GM12874 (cell line): ENCODE results near the gene SLC38A8.

Experiments used
- CTCF ChIP-seq: IDR thresholded peaks from 2 replicates; pipeline ENCODE4 v1.5.1; 2011; ENCODE audit warnings: low read depth, mild to moderate bottlenecking, control low read depth, low read length, moderate library complexity; ENCODE audit not compliant: insufficient read depth

Gene SLC38A8

GRCh38 chr16:84080378-84080777, 37.8 kb upstream of the SLC38A8 start:
- no peak for TF ChIP-seq CTCF

- TF ChIP-seq CTCF = no peak
These were observed 37.1 kb upstream of the SLC38A8 start for GRCh38 chr16:84079664-84080063.

- no peak for TF ChIP-seq CTCF
These were observed 32.8 kb upstream of the SLC38A8 start for GRCh38 chr16:84075376-84075775.

- no peak for TF ChIP-seq CTCF
These were observed 32.1 kb upstream of the SLC38A8 start for GRCh38 chr16:84074721-84075120.

- no peak for TF ChIP-seq CTCF
These were observed 29.4 kb upstream of the SLC38A8 start for GRCh38 chr16:84072014-84072413.

- TF ChIP-seq CTCF = no peak
These were observed 28.5 kb upstream of the SLC38A8 start for GRCh38 chr16:84071121-84071520.

GRCh38 chr16:84069540-84069939, 26.9 kb upstream of the SLC38A8 start:
- no peak for TF ChIP-seq CTCF
